Measurements from ENCODE around the gene CCNL1.
"Not testable (repeated sequence)": the region's sequence is repeated elsewhere in the genome, so short reads cannot be mapped to it uniquely, and the experiment has no call there.

CCNL1 gene

DNA sequence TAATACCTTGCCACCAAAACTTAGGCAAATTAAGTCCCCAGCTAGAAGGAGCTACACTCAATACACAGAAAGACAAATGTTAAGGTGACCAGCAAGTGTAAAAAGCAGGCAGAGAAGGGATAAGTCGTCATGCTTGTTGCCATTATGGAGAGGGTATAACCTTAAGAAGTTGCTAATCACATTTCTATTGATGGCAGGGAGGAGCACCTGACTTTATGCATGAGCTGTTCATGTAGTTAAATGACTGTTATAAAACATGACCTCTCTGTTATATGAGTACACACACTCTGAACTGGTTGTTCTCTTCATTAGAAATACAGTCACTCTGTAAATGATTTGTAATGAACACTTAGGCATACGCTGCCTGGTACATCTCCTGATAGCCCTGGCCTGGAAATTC lies 6.6 kb upstream of the CCNL1 start:
- no peak overlapping the region for H3K27ac ChIP-seq
- no peak for DNase-seq (ENCODE audit: low spot score)
- TF ChIP-seq, protein P1, sequence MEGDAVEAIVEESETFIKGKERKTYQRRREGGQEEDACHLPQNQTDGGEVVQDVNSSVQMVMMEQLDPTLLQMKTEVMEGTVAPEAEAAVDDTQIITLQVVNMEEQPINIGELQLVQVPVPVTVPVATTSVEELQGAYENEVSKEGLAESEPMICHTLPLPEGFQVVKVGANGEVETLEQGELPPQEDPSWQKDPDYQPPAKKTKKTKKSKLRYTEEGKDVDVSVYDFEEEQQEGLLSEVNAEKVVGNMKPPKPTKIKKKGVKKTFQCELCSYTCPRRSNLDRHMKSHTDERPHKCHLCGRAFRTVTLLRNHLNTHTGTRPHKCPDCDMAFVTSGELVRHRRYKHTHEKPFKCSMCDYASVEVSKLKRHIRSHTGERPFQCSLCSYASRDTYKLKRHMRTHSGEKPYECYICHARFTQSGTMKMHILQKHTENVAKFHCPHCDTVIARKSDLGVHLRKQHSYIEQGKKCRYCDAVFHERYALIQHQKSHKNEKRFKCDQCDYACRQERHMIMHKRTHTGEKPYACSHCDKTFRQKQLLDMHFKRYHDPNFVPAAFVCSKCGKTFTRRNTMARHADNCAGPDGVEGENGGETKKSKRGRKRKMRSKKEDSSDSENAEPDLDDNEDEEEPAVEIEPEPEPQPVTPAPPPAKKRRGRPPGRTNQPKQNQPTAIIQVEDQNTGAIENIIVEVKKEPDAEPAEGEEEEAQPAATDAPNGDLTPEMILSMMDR (IDR thresholded peaks at IDR 0.05), result no peak
- no peak overlapping the region for H3K4me3 ChIP-seq

DNA sequence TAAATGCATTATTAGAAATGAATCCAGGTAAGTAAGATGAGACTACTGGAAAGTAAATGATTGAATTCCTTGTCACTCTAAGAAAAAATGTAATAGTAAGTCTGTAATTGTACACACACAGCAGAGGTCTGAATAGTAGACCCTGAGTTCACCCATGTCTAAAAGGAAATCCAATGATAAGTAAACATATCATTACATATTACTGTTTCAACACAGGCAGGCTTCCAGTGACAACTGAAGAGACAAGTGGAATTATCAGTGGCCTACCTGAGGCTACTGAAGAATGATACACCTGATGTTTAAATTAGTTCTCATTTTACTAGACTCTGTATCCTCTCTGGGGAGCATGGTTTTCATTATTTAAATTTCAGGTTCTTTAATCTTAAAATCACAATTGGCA lies 6.2 kb upstream of the CCNL1 start:
- no peak overlapping the region for H3K27ac ChIP-seq
- no peak overlapping the region for H3K4me3 ChIP-seq
- no peak for DNase-seq (ENCODE audit: low spot score)
- TF ChIP-seq, protein P1 (IDR thresholded peaks at IDR 0.05), result no peak

DNA sequence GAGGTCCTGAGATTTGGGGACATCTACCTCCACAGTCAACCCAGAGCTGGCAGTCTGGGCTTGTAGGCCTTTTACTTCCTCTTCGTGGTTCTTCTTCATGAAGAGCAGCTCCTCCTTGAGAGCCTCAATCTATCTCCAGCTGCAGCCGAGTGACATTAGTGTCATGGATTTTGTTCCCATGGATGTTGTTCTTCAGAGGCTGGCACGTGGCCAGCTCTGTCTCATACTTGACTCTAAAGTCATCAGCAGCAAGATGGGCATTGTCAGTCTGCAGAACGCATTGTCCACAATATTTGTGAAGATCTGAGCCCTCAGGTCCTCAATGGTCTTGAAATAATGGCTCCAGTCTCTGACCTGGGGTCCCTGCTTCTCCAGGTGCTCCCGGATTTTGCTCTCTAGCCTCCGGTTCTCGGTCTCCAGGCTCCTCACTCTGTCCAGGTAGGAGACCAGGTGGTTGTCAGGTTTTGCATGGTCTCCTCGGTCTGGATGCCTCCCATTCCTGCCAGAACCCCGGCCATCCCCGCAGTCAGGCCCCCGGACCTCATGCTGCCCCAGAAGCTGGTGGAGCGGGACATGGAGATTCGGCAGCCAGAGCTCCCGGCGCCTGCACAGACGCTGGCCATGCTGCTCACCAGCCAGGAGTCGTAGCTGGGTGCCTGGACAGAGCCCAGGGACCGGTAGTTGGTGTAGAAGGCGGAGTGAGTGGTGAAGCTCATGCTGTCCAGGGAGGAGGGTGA lies 3.4 kb upstream of the CCNL1 start:
- no peak for DNase-seq (ENCODE audit: low spot score)
- TF ChIP-seq, protein P1 (IDR thresholded peaks at IDR 0.05), result no peak
- Histone ChIP-seq H3K4me3 (no peak overlapping the region), H3K27ac (no peak overlapping the region)

DNA sequence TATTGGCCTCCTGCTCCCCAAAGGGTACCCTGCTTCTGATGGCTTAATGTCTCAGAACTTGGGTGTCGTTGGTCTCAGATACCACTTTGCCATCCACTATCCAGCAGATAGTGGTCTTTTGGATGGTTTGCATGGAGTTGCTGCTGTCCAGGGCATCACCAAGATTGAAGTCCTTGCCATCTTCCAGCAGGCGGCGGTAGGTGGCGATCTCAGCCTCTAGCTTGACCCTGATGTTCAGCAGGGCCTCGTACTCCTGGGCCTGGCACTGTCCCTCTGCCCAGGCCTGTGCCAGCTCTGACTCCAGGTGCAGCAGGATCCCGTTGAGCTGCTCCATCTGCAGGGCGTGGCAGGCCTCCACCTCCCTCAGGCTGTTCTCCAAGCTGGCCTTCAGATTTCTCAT lies 2.7 kb upstream of the CCNL1 start:
- not testable (repeated sequence) for DNase-seq (ENCODE audit: low spot score); H3K4me3 ChIP-seq

DNA sequence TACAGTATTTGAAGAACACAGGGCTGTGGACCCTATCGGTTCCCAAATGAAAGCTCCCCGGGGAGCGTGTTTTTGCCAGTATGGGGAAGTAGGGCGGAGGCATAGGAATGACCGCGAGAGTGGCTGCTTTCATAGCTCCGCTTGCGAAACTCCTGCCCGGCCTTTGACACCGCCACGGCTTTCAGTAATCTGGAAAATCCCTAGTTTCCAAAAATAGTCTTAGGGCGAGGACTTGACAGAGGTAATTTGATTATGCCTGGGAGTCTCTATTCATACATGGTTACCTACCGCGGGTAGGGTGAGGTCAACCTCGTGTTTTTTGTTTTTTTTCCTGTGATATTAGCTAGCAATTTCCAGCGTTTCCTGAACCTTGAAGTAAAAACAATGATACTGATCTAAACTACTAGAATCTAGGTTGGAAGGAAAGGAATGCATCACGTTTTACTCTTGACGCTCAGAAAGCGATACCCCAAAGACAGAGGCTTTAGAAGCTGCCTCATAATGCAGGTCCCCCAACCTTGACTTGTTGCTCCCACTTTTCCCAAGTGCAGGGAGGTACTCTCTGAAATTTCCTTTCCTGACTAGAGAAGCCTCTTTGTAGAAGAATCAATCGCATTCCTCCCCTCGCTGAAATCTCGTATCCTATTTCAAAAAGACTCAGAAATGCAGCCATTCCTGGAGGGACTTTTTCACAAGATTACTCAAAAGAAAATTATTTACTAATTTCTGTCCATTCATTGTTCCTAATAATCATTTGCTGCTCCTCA lies 894 bp upstream of the CCNL1 start:
- Histone ChIP-seq H3K4me3 (peak overlapping the region; percentile 95), H3K27ac (peak overlapping the region; percentile 100)
- TF ChIP-seq, protein P1 (IDR thresholded peaks at IDR 0.05), result no peak
- peak; percentile 94 for DNase-seq (ENCODE audit: low spot score)

More for the DNA sequence above, 2.7 kb upstream of the CCNL1 start:
- not testable (repeated sequence) for H3K27ac ChIP-seq

DNA sequence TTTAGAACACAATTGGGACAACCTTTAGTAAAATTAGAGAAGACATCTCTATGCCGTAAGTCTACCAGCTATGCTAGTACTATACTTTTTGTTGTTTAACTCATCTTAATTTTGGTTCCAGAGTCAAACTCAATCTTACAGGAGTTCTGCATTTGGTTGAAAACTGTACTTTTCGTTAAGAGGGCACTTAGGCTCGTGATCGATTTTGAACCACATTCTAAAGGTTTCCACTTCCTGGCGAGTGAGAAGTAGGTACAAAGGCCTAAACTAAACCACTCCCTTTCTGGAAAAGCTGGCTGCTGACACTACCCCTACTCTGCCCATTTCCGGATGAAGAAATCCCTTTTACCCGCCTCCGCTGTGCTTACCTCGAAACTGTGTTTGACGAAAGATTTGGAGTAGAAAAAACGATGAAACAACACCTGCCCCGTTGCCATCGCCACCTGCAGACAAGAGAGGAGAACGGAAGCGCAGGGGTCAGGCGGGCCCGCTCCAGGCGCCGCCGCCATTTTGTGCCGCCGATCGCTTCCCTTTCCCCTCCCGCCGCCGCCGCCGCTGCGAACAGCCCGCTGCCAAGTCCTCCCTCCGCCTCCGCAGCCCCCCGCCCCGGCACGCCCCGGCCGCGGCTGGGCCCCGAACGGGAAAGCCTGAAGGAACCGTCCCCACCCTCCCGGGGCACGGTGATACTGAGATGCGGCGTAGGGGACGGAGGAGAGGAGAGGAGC lies 748 bp downstream of the CCNL1 start:
- TF ChIP-seq, protein P1 (IDR thresholded peaks at IDR 0.05), result no peak
- DNase-seq (ENCODE audit: low spot score), result no peak
- H3K4me3 ChIP-seq, result peak overlapping the region; percentile 95
- peak overlapping the region; percentile 100 for H3K27ac ChIP-seq

DNA sequence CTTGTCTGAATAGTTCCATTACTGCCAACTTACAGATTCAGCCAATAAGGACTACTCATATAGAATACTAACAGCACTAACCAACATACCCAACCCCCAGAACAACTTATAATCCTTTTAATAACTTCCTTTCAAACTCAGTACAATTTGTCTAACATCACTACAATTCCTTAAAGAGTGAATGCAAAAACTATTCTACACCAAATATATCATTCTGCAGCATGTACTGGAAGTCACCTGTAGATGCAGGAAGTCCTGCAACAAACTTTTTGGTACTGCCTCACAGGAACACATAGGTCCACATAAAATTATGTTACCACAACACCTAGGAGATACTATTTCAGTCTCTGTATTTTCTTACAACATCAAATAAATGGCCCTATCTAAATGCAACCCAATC lies 2.1 kb downstream of the CCNL1 start:
- TF ChIP-seq, protein P1 (IDR thresholded peaks at IDR 0.05), result no peak
- Histone ChIP-seq H3K27ac (peak overlapping the region in 1 of 2 donors; percentile 100), H3K4me3 (peak overlapping the region; percentile 95)
- DNase-seq (ENCODE audit: low spot score), result no peak

All from coronary artery (tissue), 2 donors.